Liver (tissue), 9 donors: ENCODE data around the gene HIPK1. TPM values are rescaled to one million over a fixed set of nuclear protein-coding genes. Genes with fewer than 3 reads are reported as not detected.

Source experiments
- DNase-seq: peaks from one replicate; pipeline ENCODE4 v3.0.0-alpha.2; 2017; ENCODE audit warnings: low spot score
- H3K27ac ChIP-seq, 2 donors: one replicate each; pipeline ENCODE4 v1.7.0; 2013; ENCODE audit warnings: inconsistent platforms in 2 of 2, low read length in 2 of 2, control low read depth in 1 of 2, low read depth in 1 of 2, mild to moderate bottlenecking in 1 of 2
- H3K27me3 ChIP-seq, 4 donors: one replicate each; pipeline versions ENCODE4 v1.6.1 to v1.7.0; 2013; ENCODE audit warnings: low read length in 3 of 4, inconsistent platforms in 1 of 4, mild to moderate bottlenecking in 1 of 4, moderate library complexity in 1 of 4; ENCODE audit not compliant: control insufficient read depth in 4 of 4, insufficient read depth in 4 of 4
- H3K36me3 ChIP-seq, 4 donors: one replicate each; pipeline versions ENCODE4 v1.6.1 to v1.7.0; 2013; ENCODE audit warnings: low read length in 3 of 4, mild to moderate bottlenecking in 3 of 4, low read depth in 1 of 4, moderate library complexity in 1 of 4; ENCODE audit not compliant: control insufficient read depth in 4 of 4, insufficient read depth in 3 of 4
- H3K4me1 ChIP-seq, 4 donors: one replicate each; pipeline versions ENCODE4 v1.6.1 to v1.7.0; 2013; ENCODE audit warnings: low read length in 3 of 4, mild to moderate bottlenecking in 3 of 4, moderate library complexity in 1 of 4; ENCODE audit not compliant: control insufficient read depth in 4 of 4, insufficient read depth in 4 of 4
- H3K4me3 ChIP-seq, 3 donors: one replicate each; pipeline versions ENCODE4 v1.6.1 to v1.7.0; 2013; ENCODE audit warnings: low read length in 3 of 3, control low read depth in 1 of 3, low read depth in 1 of 3, mild to moderate bottlenecking in 1 of 3
- H3K9ac ChIP-seq, 2 donors: one replicate each; pipeline ENCODE4 v1.7.0; 2013; ENCODE audit warnings: low read length in 2 of 2, mild to moderate bottlenecking in 2 of 2, moderate library complexity in 2 of 2, control low read depth in 1 of 2, low read depth in 1 of 2
- H3K9me3 ChIP-seq, 4 donors: one replicate each; pipeline versions ENCODE4 v1.6.1 to v1.7.0; 2013; ENCODE audit warnings: low read length in 3 of 4; ENCODE audit not compliant: control insufficient read depth in 4 of 4
- ATF3 ChIP-seq: IDR thresholded peaks from 2 replicates; pipeline ENCODE4 v1.6.1; 2016; ENCODE audit warnings: antibody characterized with exemption
- EGR1 ChIP-seq, 2 donors: IDR thresholded peaks; 2 replicates each; pipeline ENCODE4 v1.6.1; 2016 to 2018; ENCODE audit warnings: antibody characterized with exemption in 2 of 2, low read depth in 2 of 2
- FOXA1 ChIP-seq: IDR thresholded peaks from 2 replicates; pipeline ENCODE4 v1.6.1; 2016; ENCODE audit warnings: antibody characterized with exemption
- FOXA2 ChIP-seq: IDR thresholded peaks from 2 replicates; pipeline ENCODE4 v1.6.1; 2016; ENCODE audit warnings: antibody characterized with exemption
- GABPA ChIP-seq, 2 donors: IDR thresholded peaks in 1 of 2; conservative IDR thresholded peaks in 1 of 2; 2 replicates each; pipeline ENCODE4 v1.6.1; 2016; ENCODE audit warnings: antibody characterized with exemption in 2 of 2, mild to moderate bottlenecking in 1 of 2, moderate library complexity in 1 of 2
- HNF4A ChIP-seq, 2 donors: conservative IDR thresholded peaks; 2 replicates each; pipeline ENCODE4 v1.6.1; 2016; ENCODE audit warnings: antibody characterized with exemption in 2 of 2, mild to moderate bottlenecking in 2 of 2
- JUND ChIP-seq, 2 donors: IDR thresholded peaks; 2 replicates each; pipeline ENCODE4 v1.6.1; 2016; ENCODE audit warnings: antibody characterized with exemption in 2 of 2
- NR2F2 ChIP-seq: IDR thresholded peaks from 2 replicates; pipeline ENCODE4 v1.6.1; 2016; ENCODE audit warnings: antibody characterized with exemption
- RAD21 ChIP-seq, 2 donors: IDR thresholded peaks; 2 replicates each; pipeline ENCODE4 v1.6.1; 2016; ENCODE audit warnings: antibody characterized with exemption in 2 of 2, mild to moderate bottlenecking in 2 of 2
- REST ChIP-seq: IDR thresholded peaks from 2 replicates; pipeline ENCODE4 v1.6.1; 2016; ENCODE audit warnings: antibody characterized with exemption, mild to moderate bottlenecking
- RXRA ChIP-seq, 2 donors: IDR thresholded peaks; 2 replicates each; pipeline ENCODE4 v1.6.1; 2017 to 2018; ENCODE audit warnings: antibody characterized with exemption in 2 of 2, mild to moderate bottlenecking in 1 of 2
- SP1 ChIP-seq: IDR thresholded peaks from 2 replicates; pipeline ENCODE4 v1.6.1; 2018; ENCODE audit warnings: antibody characterized with exemption, mild to moderate bottlenecking
- TAF1 ChIP-seq: conservative IDR thresholded peaks from 2 replicates; pipeline ENCODE4 v1.6.1; 2016; ENCODE audit warnings: antibody characterized with exemption, mild to moderate bottlenecking
- YY1 ChIP-seq: IDR thresholded peaks from 2 replicates; pipeline ENCODE4 v1.6.1; 2016; ENCODE audit warnings: antibody characterized with exemption, mild to moderate bottlenecking
- ZBTB33 ChIP-seq: IDR thresholded peaks from 2 replicates; pipeline ENCODE4 v1.6.1; 2016; ENCODE audit warnings: antibody characterized with exemption
- WGBS: extraction: QIAGEN DNeasy Blood & Tissue Kit; methylation state at CpG from one replicate; pipeline ENCODE4 v1.1.7; 2013; 5-methylcytosine and 5-hydroxymethylcytosine counted together
- polyA plus RNA-seq, 2 donors: library from polyadenylated mRNA; stranded (reverse) in 1 of 2; unstranded in 1 of 2; fragments of 200-250 nt in 1 of 2; fragments of >200 nt in 1 of 2; fragmentation: Nextera tagmentation in 1 of 2; extraction: Ambion mirVana in 1 of 2; gene quantifications; one replicate each; pipeline versions ENCODE4 v1.2.1 to v1.2.3, GENCODE V29; 2013 to 2015
- total RNA-seq, 2 donors: library from RNA; depleted of rRNA; stranded (reverse); fragments of >200 nt; gene quantifications; one replicate each; pipeline ENCODE4 v1.2.3, GENCODE V29; 2014
- donor health status: healthy.
- donor health status: healthy.
- donor health status: healthy.
- donor health status: healthy.
- donor health status: healthy.

The HIPK1 gene
- total and polyA plus RNA-seq, 4 donors = 8.7 to 50.2 (median 15.1) TPM

GRCh38 chr1:113984710-113985109, 55.6 kb downstream of the HIPK1 start:
- WGBS = 58% methylated on average over 4 of the region's 4 CpGs
- Histone ChIP-seq H3K9me3 (no peaks in the 10 kb centered on the region), H3K36me3 (no peaks in the 10 kb centered on the region), H3K4me1 (peaks cover 0 to 9% (median 6%) of the 10 kb centered on the region in 4 donors), H3K4me3 (no peak overlapping the region), H3K27ac (no peak overlapping the region), H3K27me3 (no peaks in the 10 kb centered on the region), H3K9ac (no peak overlapping the region)
- no peak for DNase-seq
- TF ChIP-seq HNF4A (conservative IDR thresholded peaks at IDR 0.05) (no peak), FOXA2 (no peak), SP1 (no peak), FOXA1 (no peak), ATF3 (no peak), RAD21 (IDR thresholded peaks at IDR 0.05) (no peak), GABPA (IDR thresholded peaks at IDR 0.05 in 1 of 2, conservative IDR thresholded peaks at IDR 0.05 in 1 of 2) (no peak), NR2F2 (no peak), RXRA (IDR thresholded peaks at IDR 0.05) (no peak)

- Histone ChIP-seq H3K36me3 (no peaks in the 10 kb centered on the region), H3K4me1 (peaks cover 0 to 9% (median 6%) of the 10 kb centered on the region in 4 donors), H3K4me3 (no peak overlapping the region), H3K27ac (no peak overlapping the region), H3K27me3 (no peaks in the 10 kb centered on the region), H3K9ac (no peak overlapping the region), H3K9me3 (no peaks in the 10 kb centered on the region)
- DNase-seq = no peak
- 77% methylated on average over 6 of the region's 6 CpGs for WGBS
- TF ChIP-seq RXRA (IDR thresholded peaks at IDR 0.05) (no peak), NR2F2 (no peak), ZBTB33 (no peak), RAD21 (IDR thresholded peaks at IDR 0.05) (no peak), GABPA (IDR thresholded peaks at IDR 0.05 in 1 of 2, conservative IDR thresholded peaks at IDR 0.05 in 1 of 2) (no peak), YY1 (no peak)
Observed at GRCh38 chr1:113986802-113987201, 57.7 kb downstream of the HIPK1 start.

GRCh38 chr1:113987259-113987658, 58.1 kb downstream of the HIPK1 start:
- WGBS = 93% methylated on average over 5 of the region's 5 CpGs

More at GRCh38 chr1:113987259-113987658, 58.1 kb downstream of the HIPK1 start:
- no peaks in the 10 kb centered on the region for H3K27me3 ChIP-seq
- no peaks in the 10 kb centered on the region for H3K36me3 ChIP-seq
- H3K9me3 ChIP-seq = no peaks in the 10 kb centered on the region
- H3K4me1 ChIP-seq = peaks cover 0 to 9% (median 6%) of the 10 kb centered on the region in 4 donors
- no peak overlapping the region for H3K4me3 ChIP-seq
- TF ChIP-seq ZBTB33 = no peak
- no peak for TF ChIP-seq TAF1
- no peak for TF ChIP-seq JUND (IDR thresholded peaks at IDR 0.05)
- TF ChIP-seq RXRA (IDR thresholded peaks at IDR 0.05) = no peak
- TF ChIP-seq FOXA2 = no peak
- no peak for TF ChIP-seq GABPA (IDR thresholded peaks at IDR 0.05 in 1 of 2, conservative IDR thresholded peaks at IDR 0.05 in 1 of 2)
- no peak for TF ChIP-seq NR2F2
- TF ChIP-seq REST = no peak
- TF ChIP-seq EGR1 (IDR thresholded peaks at IDR 0.05; ENCODE audit: low read depth in 2 of 2) = no peak
- no peak overlapping the region for H3K27ac ChIP-seq
- DNase-seq = no peak
- no peak overlapping the region for H3K9ac ChIP-seq
